Measurements from ENCODE around the gene PTPN14. TPM values are rescaled to one million over a fixed set of nuclear protein-coding genes. Genes with fewer than 3 reads are reported as not detected.

Gene PTPN14
- polyA plus RNA-seq, 1 experiment = 29.4 TPM

- no peaks in the 10 kb centered on the region for H3K36me3 ChIP-seq (ENCODE audit: control insufficient read depth, insufficient read depth, low read length)
- ChIA-PET CTCF (interaction anchor here (0.7 kb wide), 1 partner anchor 68 kb away, joined by 3 read pairs; no protein-coding TSS in a partner anchor), POLR2A (no interaction called here)
- TF ChIP-seq CTCF (IDR thresholded peaks at IDR 0.05; ENCODE audit: insufficient read depth, low read depth, low read length) = no peak
- no peak for DNase-seq (ENCODE audit: low read depth)
- no peak overlapping the region for H3K4me3 ChIP-seq (ENCODE audit: low read depth, low read length)
- no peaks in the 10 kb centered on the region for H3K27me3 ChIP-seq (ENCODE audit: control insufficient read depth, insufficient read depth, low read length)
Measured at GRCh38 chr1:214569357-214570004, 18.1 kb upstream of the PTPN14 start.

GRCh38 chr1:214568328-214568727 lies 16.9 kb upstream of the PTPN14 start:
- H3K27me3 ChIP-seq (ENCODE audit: control insufficient read depth, insufficient read depth, low read length) = no peaks in the 10 kb centered on the region
- TF ChIP-seq CTCF (IDR thresholded peaks at IDR 0.05; ENCODE audit: insufficient read depth, low read depth, low read length) = no peak
- H3K4me3 ChIP-seq (ENCODE audit: low read depth, low read length) = no peak overlapping the region
- ChIA-PET CTCF (interaction anchor here (0.7 to 2.2 kb wide), 3 partner anchors 16 to 236 kb away, joined by 3 to 8 read pairs (median 6); no protein-coding TSS in a partner anchor), POLR2A (no interaction called here)
- no peak for DNase-seq (ENCODE audit: low read depth)
- no peaks in the 10 kb centered on the region for H3K36me3 ChIP-seq (ENCODE audit: control insufficient read depth, insufficient read depth, low read length)

DNA sequence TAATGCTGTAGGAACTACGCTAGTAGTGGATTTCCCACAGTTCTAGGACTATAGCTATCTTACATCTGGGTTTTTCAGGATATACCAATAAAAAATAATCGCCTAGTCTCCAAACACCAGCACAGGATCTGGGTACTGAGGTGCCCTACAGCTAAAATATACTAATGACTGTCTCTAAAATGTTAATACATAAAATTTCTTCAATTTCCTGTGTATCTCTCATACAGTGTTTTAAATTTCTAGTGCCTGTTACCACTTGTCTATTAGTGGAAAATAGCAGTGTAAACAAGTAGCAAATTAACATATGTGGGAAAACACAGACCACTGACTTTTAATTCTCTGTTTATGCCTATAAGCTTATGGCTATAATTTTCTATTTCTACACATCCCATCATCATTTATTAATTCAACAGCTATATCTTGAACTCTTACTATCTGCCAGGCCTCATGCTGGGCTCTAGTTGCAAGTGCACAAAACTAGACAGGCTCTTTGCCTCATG lies 16.1 kb upstream of the PTPN14 start:
- TF ChIP-seq CTCF (IDR thresholded peaks at IDR 0.05; ENCODE audit: insufficient read depth, low read depth, low read length) = no peak
- ChIA-PET CTCF (interaction anchor here (0.8 to 2.2 kb wide), 4 partner anchors 17 to 235 kb away, joined by 3 to 8 read pairs (median 5); no protein-coding TSS in a partner anchor), POLR2A (no interaction called here)
- DNase-seq (ENCODE audit: low read depth) = no peak
- no peak overlapping the region for H3K4me3 ChIP-seq (ENCODE audit: low read depth, low read length)
- no peaks in the 10 kb centered on the region for H3K27me3 ChIP-seq (ENCODE audit: control insufficient read depth, insufficient read depth, low read length)
- H3K36me3 ChIP-seq (ENCODE audit: control insufficient read depth, insufficient read depth, low read length) = no peaks in the 10 kb centered on the region

GRCh38 chr1:214566158-214567104 lies 15.0 kb upstream of the PTPN14 start:
- Histone ChIP-seq H3K27me3 (ENCODE audit: control insufficient read depth, insufficient read depth, low read length) (no peaks in the 10 kb centered on the region), H3K36me3 (ENCODE audit: control insufficient read depth, insufficient read depth, low read length) (no peaks in the 10 kb centered on the region), H3K4me3 (ENCODE audit: low read depth, low read length) (no peak overlapping the region)
- CTCF ChIA-PET = interaction anchor here (1.1 to 2.2 kb wide), 3 partner anchors 10 to 18 kb away, joined by 4 to 7 read pairs (median 6); no protein-coding TSS in a partner anchor
- TF ChIP-seq CTCF (IDR thresholded peaks at IDR 0.05; ENCODE audit: insufficient read depth, low read depth, low read length) = no peak
- POLR2A ChIA-PET = no interaction called here
- no peak for DNase-seq (ENCODE audit: low read depth)

- Histone ChIP-seq H3K27me3 (ENCODE audit: control insufficient read depth, insufficient read depth, low read length) (no peaks in the 10 kb centered on the region), H3K36me3 (ENCODE audit: control insufficient read depth, insufficient read depth, low read length) (no peaks in the 10 kb centered on the region), H3K4me3 (ENCODE audit: low read depth, low read length) (no peak overlapping the region)
- ChIA-PET POLR2A (no interaction called here), CTCF (interaction anchor here (0.6 to 1.1 kb wide), 5 partner anchors 8 to 1149 kb away, joined by 3 to 7 read pairs (median 4); no protein-coding TSS in a partner anchor)
- no peak for TF ChIP-seq CTCF (IDR thresholded peaks at IDR 0.05; ENCODE audit: insufficient read depth, low read depth, low read length)
- DNase-seq (ENCODE audit: low read depth) = no peak
Measured at GRCh38 chr1:214565310-214565709, 13.9 kb upstream of the PTPN14 start.

Data from BJ (cell line).